Measurements from ENCODE around the gene OTX2. TPM values are rescaled to one million over a fixed set of nuclear protein-coding genes. Genes with fewer than 3 reads are reported as not detected.
A peak's percentile ranks its signal among the peaks of the same experiment; 100 is the strongest.

OTX2 gene
- total and polyA plus RNA-seq, 2 experiments from 2014 or later: 0.11 to 0.53 TPM

DNA sequence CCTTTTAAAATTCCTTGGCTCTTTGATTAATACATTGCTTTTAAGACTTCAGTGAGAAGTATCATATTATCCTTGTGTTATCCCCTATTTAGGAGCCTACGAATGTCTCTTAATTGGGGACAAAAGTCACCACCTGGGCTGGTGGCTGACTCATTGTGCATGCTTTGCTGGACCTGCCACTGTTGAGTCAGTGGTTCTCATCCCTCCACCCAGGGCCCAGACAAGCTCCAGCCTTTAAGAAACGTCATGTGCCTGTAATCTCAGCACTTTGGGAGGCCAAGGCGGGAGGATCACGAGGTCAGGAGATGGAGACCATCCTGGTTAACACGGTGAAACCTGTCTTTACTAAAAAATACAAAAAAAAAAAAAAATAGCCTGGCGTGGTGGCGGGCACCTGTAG, 57.9 kb downstream of the OTX2 start:
- Histone ChIP-seq H4K20me1 (ENCODE audit: insufficient read depth, poor library complexity, severe bottlenecking) (no peaks in the 10 kb centered on the region), H3K4me1 (ENCODE audit: insufficient read depth) (no peaks in the 10 kb centered on the region), H3K4me2 (no peak overlapping the region), H3K9me3 (ENCODE audit: low read depth) (no peaks in the 10 kb centered on the region), H3K4me3 (no peak overlapping the region), H2AFZ (no peak overlapping the region), H3K27ac (no peak overlapping the region), H3K36me3 (replicated peaks; ENCODE audit: insufficient read depth, low read depth) (no peaks in the 10 kb centered on the region), H3K9me2 (replicated peaks; ENCODE audit: insufficient read depth) (no peaks in the 10 kb centered on the region), H3K27me3 (no peaks in the 10 kb centered on the region), H3K79me2 (no peaks in the 10 kb centered on the region)
- TF ChIP-seq EZH2phosphoT487 (IDR thresholded peaks at IDR 0.05; ENCODE audit: low read depth, severe bottlenecking, unreplicated experiment): no peak
- TF ChIP-seq EZH2 (IDR thresholded peaks at IDR 0.05; ENCODE audit: borderline replicate concordance): no peak
- TF ChIP-seq, protein P1, sequence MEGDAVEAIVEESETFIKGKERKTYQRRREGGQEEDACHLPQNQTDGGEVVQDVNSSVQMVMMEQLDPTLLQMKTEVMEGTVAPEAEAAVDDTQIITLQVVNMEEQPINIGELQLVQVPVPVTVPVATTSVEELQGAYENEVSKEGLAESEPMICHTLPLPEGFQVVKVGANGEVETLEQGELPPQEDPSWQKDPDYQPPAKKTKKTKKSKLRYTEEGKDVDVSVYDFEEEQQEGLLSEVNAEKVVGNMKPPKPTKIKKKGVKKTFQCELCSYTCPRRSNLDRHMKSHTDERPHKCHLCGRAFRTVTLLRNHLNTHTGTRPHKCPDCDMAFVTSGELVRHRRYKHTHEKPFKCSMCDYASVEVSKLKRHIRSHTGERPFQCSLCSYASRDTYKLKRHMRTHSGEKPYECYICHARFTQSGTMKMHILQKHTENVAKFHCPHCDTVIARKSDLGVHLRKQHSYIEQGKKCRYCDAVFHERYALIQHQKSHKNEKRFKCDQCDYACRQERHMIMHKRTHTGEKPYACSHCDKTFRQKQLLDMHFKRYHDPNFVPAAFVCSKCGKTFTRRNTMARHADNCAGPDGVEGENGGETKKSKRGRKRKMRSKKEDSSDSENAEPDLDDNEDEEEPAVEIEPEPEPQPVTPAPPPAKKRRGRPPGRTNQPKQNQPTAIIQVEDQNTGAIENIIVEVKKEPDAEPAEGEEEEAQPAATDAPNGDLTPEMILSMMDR (IDR thresholded peaks at IDR 0.05; ENCODE audit: poor library complexity): no peak
- WGBS (ENCODE audit: low lambda C conversion rate, missing lambda C conversion rate): 89% methylated on average over 7 of the region's 7 CpGs
- peak; percentile 16 for DNase-seq (ENCODE audit: low spot score)

DNA sequence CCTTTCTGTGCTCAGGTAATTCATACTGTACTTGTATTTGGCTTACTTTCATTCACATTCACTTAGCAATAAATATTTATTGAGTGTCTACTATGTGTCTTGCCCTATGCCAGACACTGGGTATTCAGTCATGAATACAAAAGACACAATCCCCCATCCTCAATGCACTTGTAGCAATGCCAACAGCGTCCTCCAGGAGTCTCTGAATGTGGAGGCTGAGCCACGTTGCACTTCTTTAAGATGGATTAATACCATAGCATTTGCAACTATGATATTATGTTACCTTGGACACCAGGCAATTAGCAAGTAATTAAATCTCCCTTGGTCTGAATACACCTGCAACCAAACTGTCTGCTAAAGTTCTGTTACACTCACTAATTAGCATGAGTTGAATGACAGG, 58.8 kb downstream of the OTX2 start:
- no peaks in the 10 kb centered on the region for H3K4me1 ChIP-seq (ENCODE audit: insufficient read depth)
- H4K20me1 ChIP-seq (ENCODE audit: insufficient read depth, poor library complexity, severe bottlenecking): no peaks in the 10 kb centered on the region
- no peaks in the 10 kb centered on the region for H3K36me3 ChIP-seq (replicated peaks; ENCODE audit: insufficient read depth, low read depth)
- no peaks in the 10 kb centered on the region for H3K27me3 ChIP-seq
- H3K4me2 ChIP-seq: no peak overlapping the region
- DNase-seq (ENCODE audit: low spot score): no peak
- H3K9me3 ChIP-seq (ENCODE audit: low read depth): no peaks in the 10 kb centered on the region
- H3K4me3 ChIP-seq: no peak overlapping the region
- no peak overlapping the region for H2AFZ ChIP-seq
- H3K79me2 ChIP-seq: no peaks in the 10 kb centered on the region
- no peaks in the 10 kb centered on the region for H3K9me2 ChIP-seq (replicated peaks; ENCODE audit: insufficient read depth)
- 46% methylated on average over 2 of the region's 2 CpGs for WGBS (ENCODE audit: low lambda C conversion rate, missing lambda C conversion rate)
- TF ChIP-seq, protein P1 (IDR thresholded peaks at IDR 0.05; ENCODE audit: poor library complexity): no peak
- TF ChIP-seq EZH2 (IDR thresholded peaks at IDR 0.05; ENCODE audit: borderline replicate concordance) (no peak), EZH2phosphoT487 (IDR thresholded peaks at IDR 0.05; ENCODE audit: low read depth, severe bottlenecking, unreplicated experiment) (no peak)
- H3K27ac ChIP-seq: no peak overlapping the region

Small RNA genes lying within 50 kb of the gene (small RNA-seq; reads per million reads assigned to genes)
- gene RN7SL461P (not detected), gene RNU6-1204P (not detected)

Other genes starting within 250 kb of the OTX2 start
- gene TMEM260, start 230.7 kb downstream of the OTX2 start, total RNA-seq: 28.7 and 31.8 TPM in 2 replicates
- gene TMEM260, start 230.7 kb downstream of the OTX2 start, polyA plus RNA-seq: 19.7 TPM in 2 replicates

Data from hepatocyte (in vitro differentiated cells).